ENCODE measurements around the gene ARHGEF18.
"Not testable (repeated sequence)": the region's sequence is repeated elsewhere in the genome, so short reads cannot be mapped to it uniquely, and the experiment has no call there.

Gene ARHGEF18

GRCh38 chr19:7363225-7363624, 14.5 kb downstream of the ARHGEF18 start:
- Mint-ChIP-seq H3K36me3 (peaks cover 15% of the 10 kb centered on the region), H3K4me1 (peaks cover 24% of the 10 kb centered on the region), H3K27ac (peak overlapping the region; percentile 69), H3K9me3 (peaks cover 2% of the 10 kb centered on the region), H3K4me3 (no peak overlapping the region)
- DNase-seq (ENCODE audit: low spot score in 2 of 2) (no peak), ATAC-seq (no peak)

- H3K4me3 Mint-ChIP-seq = no peak overlapping the region
- DNase-seq (ENCODE audit: low spot score in 2 of 2) (peak in 1 of 2 donors; percentile 66), ATAC-seq (peak; percentile 77)
- peaks cover 14% of the 10 kb centered on the region for H3K4me1 Mint-ChIP-seq
- peaks cover 47% of the 10 kb centered on the region for H3K36me3 Mint-ChIP-seq
- peak overlapping the region; percentile 69 for H3K27ac Mint-ChIP-seq
- no peaks in the 10 kb centered on the region for H3K9me3 Mint-ChIP-seq
These were observed 18.1 kb downstream of the ARHGEF18 start for GRCh38 chr19:7366701-7367420.

- H3K9me3 Mint-ChIP-seq = no peaks in the 10 kb centered on the region
- H3K4me1 Mint-ChIP-seq = peaks cover 12% of the 10 kb centered on the region
- peaks cover 52% of the 10 kb centered on the region for H3K36me3 Mint-ChIP-seq
- DNase-seq (ENCODE audit: low spot score in 2 of 2) (no peak), ATAC-seq (no peak)
- no peak overlapping the region for H3K4me3 Mint-ChIP-seq
- peak overlapping the region; percentile 88 for H3K27ac Mint-ChIP-seq
These were observed 19.7 kb downstream of the ARHGEF18 start for GRCh38 chr19:7368456-7368855.

DNA sequence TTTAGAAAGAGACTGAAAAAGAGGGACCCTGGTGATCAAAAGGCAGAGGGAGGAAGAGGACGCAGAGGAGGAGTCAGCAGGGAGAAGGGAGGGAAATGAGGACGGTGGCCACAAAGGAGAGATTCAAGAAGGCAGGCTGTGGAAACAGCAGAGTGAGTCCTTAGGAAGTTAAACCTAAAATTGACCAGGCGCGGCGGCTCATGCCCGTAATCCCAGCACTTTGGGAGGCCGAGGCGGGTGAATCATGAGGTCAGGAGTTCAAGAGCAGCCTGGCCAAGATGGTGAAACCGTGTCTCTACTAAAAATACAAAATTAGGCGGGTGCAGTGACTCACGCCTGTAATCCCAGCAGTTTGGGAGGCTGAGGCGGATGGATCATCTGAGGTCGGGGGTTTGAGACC, 20.1 kb downstream of the ARHGEF18 start:
- H3K9me3 Mint-ChIP-seq; H3K4me1 Mint-ChIP-seq; H3K4me3 Mint-ChIP-seq; DNase-seq (ENCODE audit: low spot score in 2 of 2); ATAC-seq: not testable (repeated sequence)
- H3K36me3 Mint-ChIP-seq = peaks cover 56% of the 10 kb centered on the region
- H3K27ac Mint-ChIP-seq = peak overlapping the region; percentile 88

DNA sequence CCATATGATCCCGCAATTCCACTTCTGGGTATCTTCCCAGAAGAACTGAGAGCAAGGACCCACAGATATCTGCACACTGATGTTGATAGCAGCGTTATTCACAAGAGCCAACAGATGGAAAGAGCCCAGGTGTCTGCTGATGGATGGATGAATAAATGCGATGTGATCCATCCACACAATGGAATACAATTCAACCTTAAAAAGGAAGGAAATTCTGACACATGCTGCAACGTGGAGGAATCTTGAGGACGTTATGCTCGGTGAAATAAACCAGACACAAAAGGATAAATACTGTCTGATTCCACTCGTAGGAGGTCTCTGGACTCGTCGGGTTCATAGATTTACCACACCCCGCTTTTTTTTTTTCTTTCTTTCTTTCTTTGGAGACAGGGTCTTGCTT, 21.8 kb downstream of the ARHGEF18 start:
- Mint-ChIP-seq H3K27ac (peak overlapping the region; percentile 88), H3K4me1 (peaks cover 7% of the 10 kb centered on the region), H3K36me3 (peaks cover 70% of the 10 kb centered on the region), H3K9me3 (no peaks in the 10 kb centered on the region), H3K4me3 (no peak overlapping the region)
- ATAC-seq = no peak
- DNase-seq (ENCODE audit: low spot score in 2 of 2) = no peak

GRCh38 chr19:7371001-7371400, 22.3 kb downstream of the ARHGEF18 start:
- Mint-ChIP-seq H3K27ac (peak overlapping the region; percentile 88), H3K9me3 (no peaks in the 10 kb centered on the region), H3K36me3 (peaks cover 74% of the 10 kb centered on the region), H3K4me1 (peaks cover 7% of the 10 kb centered on the region), H3K4me3 (no peak overlapping the region)
- ATAC-seq (no peak), DNase-seq (ENCODE audit: low spot score in 2 of 2) (no peak)

GRCh38 chr19:7372810-7373209, 24.1 kb downstream of the ARHGEF18 start:
- Mint-ChIP-seq H3K36me3 (peaks cover 76% of the 10 kb centered on the region), H3K4me1 (peaks cover 7% of the 10 kb centered on the region), H3K4me3 (no peak overlapping the region), H3K27ac (peak overlapping the region; percentile 88), H3K9me3 (no peaks in the 10 kb centered on the region)
- DNase-seq (ENCODE audit: low spot score in 2 of 2) (no peak), ATAC-seq (no peak)

DNA sequence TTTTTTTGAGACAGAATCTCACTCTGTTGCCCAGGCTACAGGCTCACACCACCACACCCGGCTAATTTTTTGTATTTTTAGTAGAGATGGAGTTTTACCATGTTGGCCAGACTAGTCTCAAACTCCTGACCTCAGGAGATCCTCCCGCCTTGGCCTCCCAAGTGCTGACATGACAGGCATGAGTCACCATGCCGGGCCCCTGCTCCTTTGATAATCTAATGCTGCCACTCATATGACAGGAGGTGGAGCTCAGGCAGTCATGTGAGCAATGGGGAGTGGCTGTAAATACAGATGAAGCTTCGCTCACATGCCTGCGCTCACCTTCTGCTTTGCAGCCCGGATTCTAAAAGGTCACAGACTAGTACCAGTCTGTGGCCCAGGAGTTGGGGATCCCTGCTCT, 25.1 kb downstream of the ARHGEF18 start:
- Mint-ChIP-seq H3K27ac (no peak overlapping the region), H3K36me3 (peaks cover 69% of the 10 kb centered on the region), H3K4me1 (peaks cover 8% of the 10 kb centered on the region)

GRCh38 chr19:7376151-7376852, 27.6 kb downstream of the ARHGEF18 start:
- ATAC-seq = no peak
- Mint-ChIP-seq H3K27ac (peak overlapping the region; percentile 64), H3K9me3 (no peaks in the 10 kb centered on the region), H3K4me3 (no peak overlapping the region), H3K36me3 (peaks cover 56% of the 10 kb centered on the region), H3K4me1 (peaks cover 23% of the 10 kb centered on the region)
- no peak for DNase-seq (ENCODE audit: low spot score in 2 of 2)

More for the DNA sequence above, 25.1 kb downstream of the ARHGEF18 start:
- no peaks in the 10 kb centered on the region for H3K9me3 Mint-ChIP-seq
- H3K4me3 Mint-ChIP-seq = no peak overlapping the region
- DNase-seq (ENCODE audit: low spot score in 2 of 2) (no peak), ATAC-seq (no peak)

- H3K4me1 Mint-ChIP-seq = peaks cover 20% of the 10 kb centered on the region
- H3K27ac Mint-ChIP-seq = no peak overlapping the region
- no peak overlapping the region for H3K4me3 Mint-ChIP-seq
- ATAC-seq = no peak
- H3K36me3 Mint-ChIP-seq = peaks cover 47% of the 10 kb centered on the region
- DNase-seq (ENCODE audit: low spot score in 2 of 2) = no peak
- no peaks in the 10 kb centered on the region for H3K9me3 Mint-ChIP-seq
These were observed 28.5 kb downstream of the ARHGEF18 start for GRCh38 chr19:7377196-7377595.

- H3K4me1 Mint-ChIP-seq = peaks cover 29% of the 10 kb centered on the region
- H3K9me3 Mint-ChIP-seq = no peaks in the 10 kb centered on the region
- H3K27ac Mint-ChIP-seq = peak overlapping the region; percentile 94
- no peak for DNase-seq (ENCODE audit: low spot score in 2 of 2)
- H3K4me3 Mint-ChIP-seq = no peak overlapping the region
- ATAC-seq = peak; percentile 8
- peaks cover 23% of the 10 kb centered on the region for H3K36me3 Mint-ChIP-seq
These were observed 32.3 kb downstream of the ARHGEF18 start for GRCh38 chr19:7381073-7381390.

GRCh38 chr19:7382694-7383093, 34.0 kb downstream of the ARHGEF18 start:
- no peaks in the 10 kb centered on the region for H3K9me3 Mint-ChIP-seq
- no peak overlapping the region for H3K4me3 Mint-ChIP-seq
- peaks cover 22% of the 10 kb centered on the region for H3K36me3 Mint-ChIP-seq
- DNase-seq (ENCODE audit: low spot score in 2 of 2) (no peak), ATAC-seq (no peak)
- peaks cover 45% of the 10 kb centered on the region for H3K4me1 Mint-ChIP-seq
- H3K27ac Mint-ChIP-seq = peak overlapping the region; percentile 86

GRCh38 chr19:7383284-7383683, 34.5 kb downstream of the ARHGEF18 start:
- Mint-ChIP-seq H3K27ac (peak overlapping the region; percentile 86), H3K4me3 (no peak overlapping the region), H3K36me3 (peaks cover 28% of the 10 kb centered on the region), H3K9me3 (no peaks in the 10 kb centered on the region), H3K4me1 (peaks cover 47% of the 10 kb centered on the region)
- DNase-seq (ENCODE audit: low spot score in 2 of 2) (no peak), ATAC-seq (no peak)

- peaks cover 39% of the 10 kb centered on the region for H3K36me3 Mint-ChIP-seq
- H3K4me1 Mint-ChIP-seq = peaks cover 39% of the 10 kb centered on the region
- H3K4me3 Mint-ChIP-seq = no peak overlapping the region
- peak overlapping the region; percentile 45 for H3K27ac Mint-ChIP-seq
- DNase-seq (ENCODE audit: low spot score in 2 of 2) (no peak), ATAC-seq (no peak)
- H3K9me3 Mint-ChIP-seq = no peaks in the 10 kb centered on the region
These were observed 36.3 kb downstream of the ARHGEF18 start for GRCh38 chr19:7385062-7385461.

DNA sequence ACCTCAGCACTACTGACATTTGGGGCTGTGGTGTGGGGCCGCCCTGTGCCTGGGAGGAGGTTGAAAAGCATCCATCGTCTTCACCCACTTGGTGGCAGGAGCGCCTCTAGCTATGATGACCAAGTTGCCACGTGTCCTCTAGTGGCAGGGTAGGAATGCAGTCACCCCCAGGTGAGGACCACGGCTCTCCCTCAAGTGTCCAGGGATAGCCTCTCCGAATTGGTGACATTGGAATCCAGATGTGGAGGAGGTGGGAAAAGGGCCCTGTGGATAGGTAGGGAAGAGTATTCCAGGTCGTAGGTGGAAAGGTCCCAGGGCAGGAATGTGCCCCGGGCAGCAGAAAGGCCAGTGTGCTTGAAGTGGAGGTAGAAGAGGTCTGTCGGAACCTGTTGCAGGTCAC, 37.6 kb downstream of the ARHGEF18 start:
- ATAC-seq (peak; percentile 51), DNase-seq (ENCODE audit: low spot score in 2 of 2) (no peak)
- peaks cover 32% of the 10 kb centered on the region for H3K36me3 Mint-ChIP-seq
- peaks cover 34% of the 10 kb centered on the region for H3K4me1 Mint-ChIP-seq
- H3K4me3 Mint-ChIP-seq = peak overlapping the region; percentile 72
- H3K9me3 Mint-ChIP-seq = no peaks in the 10 kb centered on the region
- H3K27ac Mint-ChIP-seq = peak overlapping the region; percentile 97

GRCh38 chr19:7386769-7387168, 38.0 kb downstream of the ARHGEF18 start:
- Mint-ChIP-seq H3K36me3 (peaks cover 32% of the 10 kb centered on the region), H3K27ac (peak overlapping the region; percentile 97), H3K4me1 (peaks cover 38% of the 10 kb centered on the region), H3K9me3 (no peaks in the 10 kb centered on the region), H3K4me3 (peak overlapping the region; percentile 72)
- no peak for DNase-seq (ENCODE audit: low spot score in 2 of 2)
- no peak for ATAC-seq

Measured in stimulated activated effector memory CD8-positive, alpha-beta T cell treated with anti-CD3 and anti-CD28 coated beads, Interleukin-12 subunit alpha, Interleukin-12 subunit beta, amount 100 ng/mL, for 72 hours (primary cell).